Neural cell (in vitro differentiated cells): ENCODE results near the gene RNASE9. TPM values are rescaled to one million over a fixed set of nuclear protein-coding genes. Genes with fewer than 3 reads are reported as not detected.

Experiments
- H2AFZ ChIP-seq: fragments of 200-600, 300-800 bp; sonication (generic), shearing (Covaris generic); 2 replicates; pipeline ENCODE4 v1.6.0; 2014; ENCODE audit warnings: low read depth, mild to moderate bottlenecking, antibody characterized with exemption, low read length, moderate library complexity
- H3F3A ChIP-seq: fragments of 200-600 bp; shearing (Covaris generic); 2 replicates; pipeline ENCODE4 v1.6.1; 2016; ENCODE audit warnings: mild to moderate bottlenecking, moderate library complexity, mixed read lengths, antibody characterized with exemption, low read length; ENCODE audit not compliant: insufficient read depth, poor library complexity, severe bottlenecking
- H3K27ac ChIP-seq: fragments of 200-600, 300-800 bp; sonication (generic), shearing (Covaris generic); 2 replicates; pipeline ENCODE4 v1.5.1; 2014; ENCODE audit warnings: mild to moderate bottlenecking, low read length, moderate library complexity
- H3K27me3 ChIP-seq: fragments of 300-800, 200-600 bp; sonication (generic), shearing (Covaris generic); 2 replicates; pipeline ENCODE4 v1.6.0; 2014; ENCODE audit warnings: mild to moderate bottlenecking, low read depth, low read length, moderate library complexity; ENCODE audit not compliant: insufficient read depth
- H3K36me3 ChIP-seq: fragments of 300-800, 200-600 bp; sonication (generic), shearing (Covaris generic); 2 replicates; pipeline ENCODE4 v1.5.1; 2014; ENCODE audit warnings: mild to moderate bottlenecking, antibody characterized with exemption, low read length, moderate library complexity; ENCODE audit not compliant: insufficient read depth
- H3K4me2 ChIP-seq: fragments of 300-800, 200-600 bp; sonication (generic), shearing (Covaris generic); 2 replicates; pipeline ENCODE4 v1.6.0; 2014; ENCODE audit warnings: mild to moderate bottlenecking, low read length
- H3K4me3 ChIP-seq: fragments of 300-800, 200-600 bp; sonication (generic), shearing (Covaris generic); 2 replicates; pipeline ENCODE4 v1.5.1; 2014; ENCODE audit warnings: mild to moderate bottlenecking, low read length, moderate library complexity
- H3K79me2 ChIP-seq: fragments of 200-600 bp; shearing (Covaris generic); replicated peaks from 2 replicates; pipeline ENCODE4 v1.6.0; 2014; ENCODE audit warnings: mild to moderate bottlenecking, low read length, moderate library complexity; ENCODE audit not compliant: insufficient read depth
- H3K9ac ChIP-seq: fragments of 300-800, 200-600 bp; sonication (generic), shearing (Covaris generic); 2 replicates; pipeline ENCODE4 v1.6.1; 2016; ENCODE audit warnings: mild to moderate bottlenecking, low read length, mixed read lengths
- H3K9me2 ChIP-seq: fragments of 200-600 bp; shearing (Covaris generic); 2 replicates; pipeline ENCODE4 v1.6.1; 2016; ENCODE audit warnings: mild to moderate bottlenecking, low read length, mixed read lengths; ENCODE audit not compliant: insufficient read depth
- H3K9me3 ChIP-seq: fragments of 200-600, 300-800 bp; sonication (generic), shearing (Covaris generic); 2 replicates; pipeline ENCODE4 v1.6.1; 2016; ENCODE audit warnings: mild to moderate bottlenecking, mixed run types, low read length, moderate library complexity, mixed read lengths
- H4K20me1 ChIP-seq: fragments of 200-600 bp; shearing (Covaris generic); 2 replicates; pipeline ENCODE4 v1.6.1; 2016; ENCODE audit warnings: mild to moderate bottlenecking, mixed run types; ENCODE audit not compliant: insufficient read depth
- EP300 ChIP-seq: fragments of 450-650 bp; conservative IDR thresholded peaks from 2 replicates; pipeline ENCODE4 v1.6.1; 2014; ENCODE audit warnings: antibody characterized with exemption, mild to moderate bottlenecking, moderate library complexity; ENCODE audit not compliant: poor library complexity, severe bottlenecking
- EZH2 ChIP-seq: fragments of 200-600, 300-800 bp; shearing (Covaris generic), sonication (generic); IDR thresholded peaks from 2 replicates; pipeline ENCODE4 v1.6.1; 2014; ENCODE audit warnings: antibody characterized with exemption, low read length, borderline replicate concordance, mild to moderate bottlenecking; ENCODE audit not compliant: insufficient read depth, poor library complexity, severe bottlenecking
- MXI1 ChIP-seq: fragments of 450-650 bp; conservative IDR thresholded peaks from 2 replicates; pipeline ENCODE4 v1.6.1; 2014; ENCODE audit warnings: antibody characterized with exemption, mild to moderate bottlenecking; ENCODE audit not compliant: poor library complexity, severe bottlenecking
- POLR2AphosphoS5 ChIP-seq: IDR thresholded peaks from 2 replicates; pipeline ENCODE4 v1.6.1; 2012
- RAD21 ChIP-seq: fragments of 450-650 bp; conservative IDR thresholded peaks from 2 replicates; pipeline ENCODE4 v1.6.1; 2014; ENCODE audit warnings: antibody characterized with exemption, mild to moderate bottlenecking, moderate library complexity
- SMC3 ChIP-seq: fragments of 450-650 bp; conservative IDR thresholded peaks from 2 replicates; pipeline ENCODE4 v1.6.1; 2014; ENCODE audit warnings: antibody characterized with exemption, mild to moderate bottlenecking, moderate library complexity; ENCODE audit not compliant: poor library complexity
- TAF1 ChIP-seq: IDR thresholded peaks from 2 replicates; pipeline ENCODE4 v1.6.1; 2012; ENCODE audit warnings: low read depth
- polyA plus RNA-seq: library from polyadenylated mRNA; depleted of rRNA; stranded (reverse); fragments of >200 nt; gene quantifications from 2 replicates; pipeline ENCODE4 v1.2.3, GENCODE V29; 2014
- TF ChIP-seq, protein P1 (sequence below): fragments of 450-650 bp; IDR thresholded peaks from 2 replicates; pipeline ENCODE4 v1.5.1; 2014; ENCODE audit warnings: antibody characterized with exemption, mild to moderate bottlenecking, moderate library complexity; ENCODE audit not compliant: poor library complexity, severe bottlenecking
- TF ChIP-seq, protein P2 (sequence below): IDR thresholded peaks from 2 replicates; pipeline ENCODE4 v1.6.1; 2012; ENCODE audit warnings: borderline replicate concordance

Gene RNASE9
- polyA plus RNA-seq, 1 donor from 2014 or later: not detected

DNA sequence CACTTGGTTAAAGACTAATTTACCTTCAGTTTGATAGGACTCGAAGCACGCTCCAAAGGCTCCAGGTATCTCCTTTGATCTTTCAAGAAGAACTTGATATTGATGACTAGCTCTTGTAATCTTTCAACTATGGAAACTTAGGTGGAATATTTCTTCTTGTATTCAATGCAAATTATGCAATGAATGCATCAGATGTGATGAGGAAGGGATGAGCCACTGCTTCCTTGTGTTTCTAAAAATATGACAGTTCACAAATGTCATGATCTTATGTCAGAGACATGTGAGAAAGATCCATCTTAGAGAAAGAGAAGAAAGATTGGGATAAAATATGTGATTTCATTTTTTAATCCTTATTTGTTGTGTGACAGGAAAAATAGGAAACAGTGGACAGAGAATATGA, 9.9 kb downstream of the RNASE9 start:
- H3K9ac ChIP-seq: no peak overlapping the region
- H3K9me3 ChIP-seq: no peaks in the 10 kb centered on the region
- no peaks in the 10 kb centered on the region for H3K27me3 ChIP-seq
- H3K4me3 ChIP-seq: no peak overlapping the region
- no peak overlapping the region for H3K27ac ChIP-seq
- H3K9me2 ChIP-seq: no peaks in the 10 kb centered on the region
- TF ChIP-seq EP300 (no peak), POLR2AphosphoS5 (no peak), MXI1 (no peak), EZH2 (no peak), RAD21 (no peak), TAF1 (no peak), SMC3 (no peak)
- TF ChIP-seq, protein P1, sequence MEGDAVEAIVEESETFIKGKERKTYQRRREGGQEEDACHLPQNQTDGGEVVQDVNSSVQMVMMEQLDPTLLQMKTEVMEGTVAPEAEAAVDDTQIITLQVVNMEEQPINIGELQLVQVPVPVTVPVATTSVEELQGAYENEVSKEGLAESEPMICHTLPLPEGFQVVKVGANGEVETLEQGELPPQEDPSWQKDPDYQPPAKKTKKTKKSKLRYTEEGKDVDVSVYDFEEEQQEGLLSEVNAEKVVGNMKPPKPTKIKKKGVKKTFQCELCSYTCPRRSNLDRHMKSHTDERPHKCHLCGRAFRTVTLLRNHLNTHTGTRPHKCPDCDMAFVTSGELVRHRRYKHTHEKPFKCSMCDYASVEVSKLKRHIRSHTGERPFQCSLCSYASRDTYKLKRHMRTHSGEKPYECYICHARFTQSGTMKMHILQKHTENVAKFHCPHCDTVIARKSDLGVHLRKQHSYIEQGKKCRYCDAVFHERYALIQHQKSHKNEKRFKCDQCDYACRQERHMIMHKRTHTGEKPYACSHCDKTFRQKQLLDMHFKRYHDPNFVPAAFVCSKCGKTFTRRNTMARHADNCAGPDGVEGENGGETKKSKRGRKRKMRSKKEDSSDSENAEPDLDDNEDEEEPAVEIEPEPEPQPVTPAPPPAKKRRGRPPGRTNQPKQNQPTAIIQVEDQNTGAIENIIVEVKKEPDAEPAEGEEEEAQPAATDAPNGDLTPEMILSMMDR: no peak
- TF ChIP-seq, protein P2, sequence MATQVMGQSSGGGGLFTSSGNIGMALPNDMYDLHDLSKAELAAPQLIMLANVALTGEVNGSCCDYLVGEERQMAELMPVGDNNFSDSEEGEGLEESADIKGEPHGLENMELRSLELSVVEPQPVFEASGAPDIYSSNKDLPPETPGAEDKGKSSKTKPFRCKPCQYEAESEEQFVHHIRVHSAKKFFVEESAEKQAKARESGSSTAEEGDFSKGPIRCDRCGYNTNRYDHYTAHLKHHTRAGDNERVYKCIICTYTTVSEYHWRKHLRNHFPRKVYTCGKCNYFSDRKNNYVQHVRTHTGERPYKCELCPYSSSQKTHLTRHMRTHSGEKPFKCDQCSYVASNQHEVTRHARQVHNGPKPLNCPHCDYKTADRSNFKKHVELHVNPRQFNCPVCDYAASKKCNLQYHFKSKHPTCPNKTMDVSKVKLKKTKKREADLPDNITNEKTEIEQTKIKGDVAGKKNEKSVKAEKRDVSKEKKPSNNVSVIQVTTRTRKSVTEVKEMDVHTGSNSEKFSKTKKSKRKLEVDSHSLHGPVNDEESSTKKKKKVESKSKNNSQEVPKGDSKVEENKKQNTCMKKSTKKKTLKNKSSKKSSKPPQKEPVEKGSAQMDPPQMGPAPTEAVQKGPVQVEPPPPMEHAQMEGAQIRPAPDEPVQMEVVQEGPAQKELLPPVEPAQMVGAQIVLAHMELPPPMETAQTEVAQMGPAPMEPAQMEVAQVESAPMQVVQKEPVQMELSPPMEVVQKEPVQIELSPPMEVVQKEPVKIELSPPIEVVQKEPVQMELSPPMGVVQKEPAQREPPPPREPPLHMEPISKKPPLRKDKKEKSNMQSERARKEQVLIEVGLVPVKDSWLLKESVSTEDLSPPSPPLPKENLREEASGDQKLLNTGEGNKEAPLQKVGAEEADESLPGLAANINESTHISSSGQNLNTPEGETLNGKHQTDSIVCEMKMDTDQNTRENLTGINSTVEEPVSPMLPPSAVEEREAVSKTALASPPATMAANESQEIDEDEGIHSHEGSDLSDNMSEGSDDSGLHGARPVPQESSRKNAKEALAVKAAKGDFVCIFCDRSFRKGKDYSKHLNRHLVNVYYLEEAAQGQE: no peak
- no peaks in the 10 kb centered on the region for H3K79me2 ChIP-seq
- H3K4me2 ChIP-seq: no peak overlapping the region
- H4K20me1 ChIP-seq: no peaks in the 10 kb centered on the region
- no peaks in the 10 kb centered on the region for H3K36me3 ChIP-seq
- no peaks in the 10 kb centered on the region for H3F3A ChIP-seq
- H2AFZ ChIP-seq: no peak overlapping the region

DNA sequence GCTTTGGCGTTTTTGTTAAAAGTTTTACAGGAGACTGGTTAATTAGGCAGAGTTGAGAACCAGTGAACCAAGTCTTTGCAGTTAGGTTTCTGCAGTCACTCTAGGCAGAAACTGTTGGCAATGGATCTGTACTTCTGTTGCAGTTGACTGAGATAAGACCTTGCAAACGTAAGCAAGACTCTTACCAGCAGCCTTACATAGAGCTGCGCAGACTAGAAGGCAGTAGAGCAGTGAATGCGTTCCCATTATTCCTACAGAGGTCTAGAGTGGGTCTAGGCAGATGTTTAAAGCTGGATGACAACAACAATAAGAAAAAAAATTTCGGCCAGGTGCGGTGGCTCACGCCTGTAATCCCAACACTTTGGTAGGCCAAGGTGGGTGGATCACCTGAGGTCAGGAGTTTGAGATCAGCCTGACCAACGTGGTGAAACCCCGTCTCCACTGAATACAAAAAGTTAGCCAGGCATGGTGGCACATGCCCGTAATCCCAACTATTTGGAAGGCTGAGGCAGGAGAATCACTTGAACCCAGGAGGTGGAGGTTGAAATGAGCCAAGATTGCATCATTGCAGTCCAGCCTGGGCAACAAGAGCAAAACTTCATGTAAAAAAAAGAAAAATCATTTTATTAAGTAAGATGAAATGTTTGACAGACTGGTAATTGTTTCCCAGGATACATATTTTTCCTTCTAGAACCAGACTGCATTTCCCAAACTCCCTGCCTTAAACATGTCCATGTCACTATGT, 12.3 kb downstream of the RNASE9 start:
- Histone ChIP-seq H3K4me2 (no peak overlapping the region), H3K4me3 (no peak overlapping the region), H3K9ac (no peak overlapping the region), H3F3A (no peaks in the 10 kb centered on the region), H3K9me2 (no peaks in the 10 kb centered on the region), H3K27ac (no peak overlapping the region), H3K36me3 (no peaks in the 10 kb centered on the region), H3K79me2 (no peaks in the 10 kb centered on the region), H4K20me1 (no peaks in the 10 kb centered on the region), H3K27me3 (no peaks in the 10 kb centered on the region), H2AFZ (no peak overlapping the region), H3K9me3 (no peaks in the 10 kb centered on the region)
- TF ChIP-seq, protein P1: no peak
- TF ChIP-seq SMC3 (no peak), POLR2AphosphoS5 (no peak), EZH2 (no peak), MXI1 (no peak), EP300 (no peak), RAD21 (no peak), TAF1 (no peak)
- TF ChIP-seq, protein P2: no peak
